ENCODE data around the gene NR4A1. TPM values are rescaled to one million over a fixed set of nuclear protein-coding genes. Genes with fewer than 3 reads are reported as not detected.
"Not testable (repeated sequence)": the region's sequence is repeated elsewhere in the genome, so short reads cannot be mapped to it uniquely, and the experiment has no call there.

NR4A1 gene
- total RNA-seq, 1 experiment from 2014 or later, result 25.8 TPM

- Histone ChIP-seq H2BK5ac (ENCODE audit: insufficient read length, low read length) (no peak overlapping the region), H2BK20ac (ENCODE audit: low read depth, low read length, poor library complexity, severe bottlenecking) (no peak overlapping the region), H2BK12ac (ENCODE audit: insufficient read length, low read depth, low read length) (no peak overlapping the region), H3K4me2 (ENCODE audit: insufficient read depth, insufficient read length, low read length) (no peak overlapping the region), H3K79me1 (ENCODE audit: insufficient read depth, low read depth, low read length, poor library complexity, severe bottlenecking) (no peaks in the 10 kb centered on the region), H4K91ac (ENCODE audit: insufficient read length, low read depth, low read length) (no peak overlapping the region), H3K23ac (ENCODE audit: insufficient read length, low read depth, low read length) (no peak overlapping the region), H2AFZ (ENCODE audit: low read length) (no peak overlapping the region), H2BK15ac (ENCODE audit: low read depth, low read length) (no peak overlapping the region), H3K9ac (ENCODE audit: extremely low read depth, insufficient read length, low read length) (no peak overlapping the region), H3K23me2 (ENCODE audit: insufficient read length, low read depth, low read length, poor library complexity, severe bottlenecking) (no peaks in the 10 kb centered on the region), H3K14ac (ENCODE audit: insufficient read depth, low read length) (no peak overlapping the region), H2AK5ac (ENCODE audit: insufficient read length, low read length) (no peak overlapping the region), H4K5ac (ENCODE audit: insufficient read length, low read depth, low read length) (no peak overlapping the region), H3T11ph (ENCODE audit: low read length) (no peak overlapping the region), H3K4ac (ENCODE audit: low read depth, low read length) (no peak overlapping the region), H3K27me3 (ENCODE audit: insufficient read depth, low read length) (no peaks in the 10 kb centered on the region), H4K8ac (replicated peaks; ENCODE audit: insufficient read length, low read depth, low read length) (no peak overlapping the region), H3K56ac (ENCODE audit: insufficient read length, low read depth, low read length) (no peak overlapping the region), H3K27ac (ENCODE audit: insufficient read length, low read depth, low read length) (no peak overlapping the region), H3K79me2 (ENCODE audit: insufficient read depth, low read length) (no peaks in the 10 kb centered on the region), H3K18ac (ENCODE audit: insufficient read length, low read depth, low read length) (no peak overlapping the region), H4K20me1 (ENCODE audit: control insufficient read depth, insufficient read depth, insufficient read length) (no peaks in the 10 kb centered on the region), H3K9me3 (ENCODE audit: control insufficient read depth, low read depth, low read length) (no peaks in the 10 kb centered on the region), H3K4me1 (ENCODE audit: insufficient read depth, low read length) (no peaks in the 10 kb centered on the region), H2BK120ac (ENCODE audit: low read depth, low read length, poor library complexity, severe bottlenecking) (no peak overlapping the region)
- H3K27ac Mint-ChIP-seq, result no peak overlapping the region
- DNase-seq, result no peak
- no peaks in the 10 kb centered on the region for H3K9me3 Mint-ChIP-seq
- H3K36me3 Mint-ChIP-seq (ENCODE audit: insufficient read depth in 1 of 3, low read depth in 3 of 3), result no peaks in the 10 kb centered on the region
- H3K4me1 Mint-ChIP-seq, result peaks cover under 1 to 2% of the 10 kb centered on the region in 2 experiments; a peak in 2 of 4 replicates
- H3K27me3 Mint-ChIP-seq (ENCODE audit: low read depth), result peaks cover 36% of the 10 kb centered on the region
- H3K4me3 Mint-ChIP-seq, result no peak overlapping the region
- WGBS (ENCODE audit: extremely low coverage, insufficient read length, low lambda C conversion rate), result no CpG with 5 or more reads among the region's 21 CpGs
- no peak for TF ChIP-seq CTCF (conservative IDR thresholded peaks at IDR 0.05)
Observed at GRCh38 chr12:52097045-52097666, 45.9 kb downstream of the NR4A1 start.

- H2BK5ac ChIP-seq (ENCODE audit: insufficient read length, low read length); H3K36me3 Mint-ChIP-seq (ENCODE audit: insufficient read depth in 1 of 3, low read depth in 3 of 3); DNase-seq; H3K23me2 ChIP-seq (ENCODE audit: insufficient read length, low read depth, low read length, poor library complexity, severe bottlenecking); H4K8ac ChIP-seq (replicated peaks; ENCODE audit: insufficient read length, low read depth, low read length); H3K79me1 ChIP-seq (ENCODE audit: insufficient read depth, low read depth, low read length, poor library complexity, severe bottlenecking); H3K56ac ChIP-seq (ENCODE audit: insufficient read length, low read depth, low read length); H3K4me2 ChIP-seq (ENCODE audit: insufficient read depth, insufficient read length, low read length); H2BK120ac ChIP-seq (ENCODE audit: low read depth, low read length, poor library complexity, severe bottlenecking); H3K14ac ChIP-seq (ENCODE audit: insufficient read depth, low read length); H3K4ac ChIP-seq (ENCODE audit: low read depth, low read length); H3K9me3 ChIP-seq (ENCODE audit: control insufficient read depth, low read depth, low read length); H3K9me3 Mint-ChIP-seq; H3K4me1 ChIP-seq (ENCODE audit: insufficient read depth, low read length); H2BK12ac ChIP-seq (ENCODE audit: insufficient read length, low read depth, low read length); H4K20me1 ChIP-seq (ENCODE audit: control insufficient read depth, insufficient read depth, insufficient read length); H4K5ac ChIP-seq (ENCODE audit: insufficient read length, low read depth, low read length); H2AK5ac ChIP-seq (ENCODE audit: insufficient read length, low read length); H3K27ac ChIP-seq (ENCODE audit: insufficient read length, low read depth, low read length); H3K79me2 ChIP-seq (ENCODE audit: insufficient read depth, low read length); H2AFZ ChIP-seq (ENCODE audit: low read length); H3K27ac Mint-ChIP-seq; H3T11ph ChIP-seq (ENCODE audit: low read length); H3K4me3 Mint-ChIP-seq; H3K23ac ChIP-seq (ENCODE audit: insufficient read length, low read depth, low read length); H3K27me3 ChIP-seq (ENCODE audit: insufficient read depth, low read length); H2BK20ac ChIP-seq (ENCODE audit: low read depth, low read length, poor library complexity, severe bottlenecking); H4K91ac ChIP-seq (ENCODE audit: insufficient read length, low read depth, low read length); H2BK15ac ChIP-seq (ENCODE audit: low read depth, low read length); H3K4me1 Mint-ChIP-seq; H3K9ac ChIP-seq (ENCODE audit: extremely low read depth, insufficient read length, low read length); H3K18ac ChIP-seq (ENCODE audit: insufficient read length, low read depth, low read length): not testable (repeated sequence)
- H3K27me3 Mint-ChIP-seq (ENCODE audit: low read depth), result peaks cover 58% of the 10 kb centered on the region
- no CpG with 5 or more reads among the region's 10 CpGs for WGBS (ENCODE audit: extremely low coverage, insufficient read length, low lambda C conversion rate)
Observed at GRCh38 chr12:52104431-52105089, 53.3 kb downstream of the NR4A1 start.

All from H9 (cell line).